NCI-H2107 treated with DMSO at 0.1 percent for 48 hours (cell line): ENCODE results near the gene HOXC9.

Experiments used
- DNase-seq: peaks from one replicate; lab custom pipeline; 2025; ENCODE audit not compliant: unreplicated experiment; lab: John Stamatoyannopoulos, UW

HOXC9 gene

GRCh38 chr12:53963005-53963404 is 37.0 kb upstream of the HOXC9 start:
- no peak for DNase-seq

GRCh38 chr12:53963434-53964314 is 36.3 kb upstream of the HOXC9 start:
- no peak for DNase-seq

GRCh38 chr12:53964315-53964713 is 35.6 kb upstream of the HOXC9 start:
- no peak for DNase-seq

- no peak for DNase-seq
These were observed 34.5 kb upstream of the HOXC9 start for GRCh38 chr12:53965281-53966084.

GRCh38 chr12:53966085-53966384 is 33.9 kb upstream of the HOXC9 start:
- no peak for DNase-seq

GRCh38 chr12:53966385-53967133 is 33.4 kb upstream of the HOXC9 start:
- DNase-seq = no peak

- DNase-seq = no peak
These were observed 32.5 kb upstream of the HOXC9 start for GRCh38 chr12:53967421-53967925.

- DNase-seq = no peak
These were observed 31.5 kb upstream of the HOXC9 start for GRCh38 chr12:53968214-53969127.

GRCh38 chr12:53969588-53970259 is 30.2 kb upstream of the HOXC9 start:
- no peak for DNase-seq

- no peak for DNase-seq
These were observed 29.5 kb upstream of the HOXC9 start for GRCh38 chr12:53970451-53970850.

GRCh38 chr12:53971129-53971528 is 28.8 kb upstream of the HOXC9 start:
- DNase-seq = no peak

- DNase-seq = no peak
These were observed 28.3 kb upstream of the HOXC9 start for GRCh38 chr12:53971686-53972085.

GRCh38 chr12:53972152-53972702 is 27.7 kb upstream of the HOXC9 start:
- DNase-seq = no peak

GRCh38 chr12:53972722-53973235 is 27.2 kb upstream of the HOXC9 start, which contains the start of gene HOXC11:
TSS of gene HOXC11 (plus strand) at chr12:53973126. CDS start at chr12:53973242, 116 bp downstream.
- DNase-seq = no peak

- no peak for DNase-seq
These were observed 26.5 kb upstream of the HOXC9 start for GRCh38 chr12:53973236-53974042.

- no peak for DNase-seq
These were observed 25.6 kb upstream of the HOXC9 start, which contains the start of gene HOTAIR for GRCh38 chr12:53974084-53975063. TSS of gene HOTAIR (minus strand) at chr12:53974954.

- DNase-seq = no peak
These were observed 24.9 kb upstream of the HOXC9 start for GRCh38 chr12:53975064-53975471.
